Ishikawa (cell line): ENCODE measurements around the gene CIPC.

Experiments
- CEBPB ChIP-seq: IDR thresholded peaks from 2 replicates; pipeline ENCODE4 v1.6.1; 2012
- CREB1 ChIP-seq: IDR thresholded peaks from 2 replicates; pipeline ENCODE4 v1.6.1; 2012; ENCODE audit warnings: low read depth
- EGR1 ChIP-seq: IDR thresholded peaks from 2 replicates; pipeline ENCODE4 v1.6.1; 2012
- EP300 ChIP-seq: IDR thresholded peaks from 2 replicates; pipeline ENCODE4 v1.6.1; 2012; ENCODE audit warnings: borderline replicate concordance
- FOXM1 ChIP-seq: IDR thresholded peaks from 2 replicates; pipeline ENCODE4 v1.6.1; 2012; ENCODE audit warnings: low read depth, borderline replicate concordance
- MAX ChIP-seq: IDR thresholded peaks from 2 replicates; pipeline ENCODE4 v1.6.1; 2012
- NFIC ChIP-seq: IDR thresholded peaks from 2 replicates; pipeline ENCODE4 v1.6.1; 2012
- RAD21 ChIP-seq: IDR thresholded peaks from 2 replicates; pipeline ENCODE4 v1.6.1; 2012; ENCODE audit warnings: low read depth
- REST ChIP-seq: IDR thresholded peaks from 2 replicates; pipeline ENCODE4 v1.6.1; 2012; ENCODE audit warnings: low read depth, mild to moderate bottlenecking
- TAF1 ChIP-seq: IDR thresholded peaks from 2 replicates; pipeline ENCODE4 v1.6.1; 2012; ENCODE audit warnings: low read depth, mild to moderate bottlenecking
- TCF12 ChIP-seq: IDR thresholded peaks from 2 replicates; pipeline ENCODE4 v1.6.1; 2012; ENCODE audit warnings: low read depth
- TEAD4 ChIP-seq: IDR thresholded peaks from 2 replicates; pipeline ENCODE4 v1.6.1; 2012
- USF1 ChIP-seq: IDR thresholded peaks from 2 replicates; pipeline ENCODE4 v1.6.1; 2012
- YY1 ChIP-seq: IDR thresholded peaks from 2 replicates; pipeline ENCODE4 v1.6.1; 2012; ENCODE audit warnings: low read depth
- ZBTB7A ChIP-seq: IDR thresholded peaks from 2 replicates; pipeline ENCODE4 v1.6.1; 2012; ENCODE audit warnings: low read depth

CIPC gene

GRCh38 chr14:77139022-77139421, 41.0 kb downstream of the CIPC start:
- TF ChIP-seq CEBPB (no peak), CREB1 (no peak), YY1 (no peak), NFIC (no peak), MAX (no peak), REST (no peak), FOXM1 (no peak), RAD21 (no peak), TCF12 (no peak), TEAD4 (no peak), EP300 (no peak), ZBTB7A (no peak)

- TF ChIP-seq RAD21: peak; percentile 60
- no peak for TF ChIP-seq EGR1
- TF ChIP-seq CEBPB: no peak
- 0 out of 2 replicates have a peak, but pooled peaks have one; percentile 6 for TF ChIP-seq EP300
- TF ChIP-seq MAX: peak; percentile 34; the same call in 1 of the 2 replicates
- no peak for TF ChIP-seq USF1
- no peak for TF ChIP-seq NFIC
- TF ChIP-seq REST: 0 out of 2 replicates have a peak, but pooled peaks have one; percentile 11
- no peak for TF ChIP-seq CREB1
- TF ChIP-seq YY1: no peak
- TF ChIP-seq TEAD4: peak; percentile 43
Measured at GRCh38 chr14:77139540-77140358, 41.7 kb downstream of the CIPC start.

- TF ChIP-seq MAX: 0 out of 2 replicates have a peak, but pooled peaks have one; percentile 14
- no peak for TF ChIP-seq CEBPB
Measured at GRCh38 chr14:77140359-77141213, 42.5 kb downstream of the CIPC start.

- TF ChIP-seq MAX (peak; percentile 19; the same call in 1 of the 2 replicates), TAF1 (no peak), NFIC (no peak), ZBTB7A (peak; percentile 79; the same call in 1 of the 2 replicates), REST (peak; percentile 71), RAD21 (no peak)
Measured at GRCh38 chr14:77141214-77142004, 43.4 kb downstream of the CIPC start, which contains the start of gene ZDHHC22. Gene ZDHHC22 (minus strand): TSS chr14:77141791. CDS start chr14:77139738, 2,053 bp downstream.
